Fibroblast of skin of abdomen (primary cell): ENCODE data around the gene ANXA11.
"Not testable (repeated sequence)": the region's sequence is repeated elsewhere in the genome, so short reads cannot be mapped to it uniquely, and the experiment has no call there.

Source experiments
- DNase-seq: peaks from one replicate; pipeline ENCODE4 v3.0.0-alpha.2; 2013

The ANXA11 gene

GRCh38 chr10:80207768-80208370 lies 2.5 kb upstream of the ANXA11 start:
- no peak for DNase-seq

- no peak for DNase-seq
These were observed 929 bp upstream of the ANXA11 start for GRCh38 chr10:80206277-80206655.

- DNase-seq: peak; percentile 49
These were observed 460 bp downstream of the ANXA11 start for GRCh38 chr10:80204677-80205476.

GRCh38 chr10:80203835-80204676 lies 1.3 kb downstream of the ANXA11 start:
- no peak for DNase-seq

- DNase-seq: peak; percentile 84
These were observed 2.2 kb downstream of the ANXA11 start for GRCh38 chr10:80202934-80203834.

GRCh38 chr10:80202530-80202929 lies 2.8 kb downstream of the ANXA11 start:
- not testable (repeated sequence) for DNase-seq

- no peak for DNase-seq
These were observed 3.7 kb downstream of the ANXA11 start for GRCh38 chr10:80201608-80202141.

- DNase-seq: no peak
These were observed 4.7 kb downstream of the ANXA11 start for GRCh38 chr10:80200687-80201086.

GRCh38 chr10:80200259-80200658 lies 5.1 kb downstream of the ANXA11 start:
- no peak for DNase-seq

GRCh38 chr10:80199828-80200227 lies 5.5 kb downstream of the ANXA11 start:
- DNase-seq: no peak

GRCh38 chr10:80197972-80198916 lies 7.1 kb downstream of the ANXA11 start:
- DNase-seq: no peak

- no peak for DNase-seq
These were observed 8.4 kb downstream of the ANXA11 start for GRCh38 chr10:80196950-80197315.

- no peak for DNase-seq
These were observed 8.9 kb downstream of the ANXA11 start for GRCh38 chr10:80196270-80196949.

GRCh38 chr10:80195046-80195574 lies 10.2 kb downstream of the ANXA11 start:
- DNase-seq: no peak

GRCh38 chr10:80194373-80195045 lies 10.8 kb downstream of the ANXA11 start:
- DNase-seq: no peak

GRCh38 chr10:80192553-80192952 lies 12.8 kb downstream of the ANXA11 start:
- no peak for DNase-seq

- no peak for DNase-seq
These were observed 13.6 kb downstream of the ANXA11 start for GRCh38 chr10:80191589-80192270.

- no peak for DNase-seq
These were observed 16.6 kb downstream of the ANXA11 start for GRCh38 chr10:80188713-80189112.
